ENCODE measurements around the gene P2RX1. TPM values are rescaled to one million over a fixed set of nuclear protein-coding genes. Genes with fewer than 3 reads are reported as not detected.

The P2RX1 gene
- total and polyA plus RNA-seq, 2 experiments from 2014 or later = 0.31 to 2.2 TPM

GRCh38 chr17:3950584-3950983 lies 34.3 kb upstream of the P2RX1 start:
- no peaks in the 10 kb centered on the region for H3K9me3 Mint-ChIP-seq
- TF ChIP-seq EZH2phosphoT487 (IDR thresholded peaks at IDR 0.05; ENCODE audit: unreplicated experiment) (no peak), JUNB (IDR thresholded peaks at IDR 0.05; ENCODE audit: unreplicated experiment) (no peak), STAT1 (IDR thresholded peaks at IDR 0.05; ENCODE audit: unreplicated experiment) (no peak), POLR2AphosphoS5 (IDR thresholded peaks at IDR 0.05; ENCODE audit: low read depth) (no peak), ZNF331 (CRISPR knock-in tag; IDR thresholded peaks at IDR 0.05; ENCODE audit: low read depth) (no peak), CREB1 (CRISPR knock-in tag; IDR thresholded peaks at IDR 0.05; ENCODE audit: low read depth) (no peak), NANOG (IDR thresholded peaks at IDR 0.05; ENCODE audit: borderline replicate concordance) (no peak), EZH2 (IDR thresholded peaks at IDR 0.05; ENCODE audit: low read depth, unreplicated experiment) (no peak), ZNF114 (CRISPR knock-in tag; IDR thresholded peaks at IDR 0.05) (no peak), REST (IDR thresholded peaks at IDR 0.05; ENCODE audit: unreplicated experiment) (no peak)
- TF ChIP-seq, protein P1, sequence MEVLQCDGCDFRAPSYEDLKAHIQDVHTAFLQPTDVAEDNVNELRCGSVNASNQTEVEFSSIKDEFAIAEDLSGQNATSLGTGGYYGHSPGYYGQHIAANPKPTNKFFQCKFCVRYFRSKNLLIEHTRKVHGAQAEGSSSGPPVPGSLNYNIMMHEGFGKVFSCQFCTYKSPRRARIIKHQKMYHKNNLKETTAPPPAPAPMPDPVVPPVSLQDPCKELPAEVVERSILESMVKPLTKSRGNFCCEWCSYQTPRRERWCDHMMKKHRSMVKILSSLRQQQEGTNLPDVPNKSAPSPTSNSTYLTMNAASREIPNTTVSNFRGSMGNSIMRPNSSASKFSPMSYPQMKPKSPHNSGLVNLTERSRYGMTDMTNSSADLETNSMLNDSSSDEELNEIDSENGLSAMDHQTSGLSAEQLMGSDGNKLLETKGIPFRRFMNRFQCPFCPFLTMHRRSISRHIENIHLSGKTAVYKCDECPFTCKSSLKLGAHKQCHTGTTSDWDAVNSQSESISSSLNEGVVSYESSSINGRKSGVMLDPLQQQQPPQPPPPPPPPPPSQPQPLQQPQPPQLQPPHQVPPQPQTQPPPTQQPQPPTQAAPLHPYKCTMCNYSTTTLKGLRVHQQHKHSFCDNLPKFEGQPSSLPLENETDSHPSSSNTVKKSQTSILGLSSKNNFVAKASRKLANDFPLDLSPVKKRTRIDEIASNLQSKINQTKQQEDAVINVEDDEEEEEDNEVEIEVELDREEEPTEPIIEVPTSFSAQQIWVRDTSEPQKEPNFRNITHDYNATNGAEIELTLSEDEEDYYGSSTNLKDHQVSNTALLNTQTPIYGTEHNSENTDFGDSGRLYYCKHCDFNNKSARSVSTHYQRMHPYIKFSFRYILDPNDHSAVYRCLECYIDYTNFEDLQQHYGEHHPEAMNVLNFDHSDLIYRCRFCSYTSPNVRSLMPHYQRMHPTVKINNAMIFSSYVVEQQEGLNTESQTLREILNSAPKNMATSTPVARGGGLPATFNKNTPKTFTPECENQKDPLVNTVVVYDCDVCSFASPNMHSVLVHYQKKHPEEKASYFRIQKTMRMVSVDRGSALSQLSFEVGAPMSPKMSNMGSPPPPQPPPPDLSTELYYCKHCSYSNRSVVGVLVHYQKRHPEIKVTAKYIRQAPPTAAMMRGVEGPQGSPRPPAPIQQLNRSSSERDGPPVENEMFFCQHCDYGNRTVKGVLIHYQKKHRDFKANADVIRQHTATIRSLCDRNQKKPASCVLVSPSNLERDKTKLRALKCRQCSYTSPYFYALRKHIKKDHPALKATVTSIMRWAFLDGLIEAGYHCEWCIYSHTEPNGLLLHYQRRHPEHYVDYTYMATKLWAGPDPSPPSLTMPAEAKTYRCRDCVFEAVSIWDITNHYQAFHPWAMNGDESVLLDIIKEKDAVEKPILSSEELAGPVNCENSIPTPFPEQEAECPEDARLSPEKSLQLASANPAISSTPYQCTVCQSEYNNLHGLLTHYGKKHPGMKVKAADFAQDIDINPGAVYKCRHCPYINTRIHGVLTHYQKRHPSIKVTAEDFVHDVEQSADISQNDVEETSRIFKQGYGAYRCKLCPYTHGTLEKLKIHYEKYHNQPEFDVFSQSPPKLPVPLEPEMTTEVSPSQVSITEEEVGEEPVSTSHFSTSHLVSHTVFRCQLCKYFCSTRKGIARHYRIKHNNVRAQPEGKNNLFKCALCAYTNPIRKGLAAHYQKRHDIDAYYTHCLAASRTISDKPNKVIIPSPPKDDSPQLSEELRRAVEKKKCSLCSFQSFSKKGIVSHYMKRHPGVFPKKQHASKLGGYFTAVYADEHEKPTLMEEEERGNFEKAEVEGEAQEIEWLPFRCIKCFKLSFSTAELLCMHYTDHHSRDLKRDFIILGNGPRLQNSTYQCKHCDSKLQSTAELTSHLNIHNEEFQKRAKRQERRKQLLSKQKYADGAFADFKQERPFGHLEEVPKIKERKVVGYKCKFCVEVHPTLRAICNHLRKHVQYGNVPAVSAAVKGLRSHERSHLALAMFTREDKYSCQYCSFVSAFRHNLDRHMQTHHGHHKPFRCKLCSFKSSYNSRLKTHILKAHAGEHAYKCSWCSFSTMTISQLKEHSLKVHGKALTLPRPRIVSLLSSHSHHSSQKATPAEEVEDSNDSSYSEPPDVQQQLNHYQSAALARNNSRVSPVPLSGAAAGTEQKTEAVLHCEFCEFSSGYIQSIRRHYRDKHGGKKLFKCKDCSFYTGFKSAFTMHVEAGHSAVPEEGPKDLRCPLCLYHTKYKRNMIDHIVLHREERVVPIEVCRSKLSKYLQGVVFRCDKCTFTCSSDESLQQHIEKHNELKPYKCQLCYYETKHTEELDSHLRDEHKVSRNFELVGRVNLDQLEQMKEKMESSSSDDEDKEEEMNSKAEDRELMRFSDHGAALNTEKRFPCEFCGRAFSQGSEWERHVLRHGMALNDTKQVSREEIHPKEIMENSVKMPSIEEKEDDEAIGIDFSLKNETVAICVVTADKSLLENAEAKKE (CRISPR knock-in tag; IDR thresholded peaks at IDR 0.05) = no peak
- TF ChIP-seq, protein P2, sequence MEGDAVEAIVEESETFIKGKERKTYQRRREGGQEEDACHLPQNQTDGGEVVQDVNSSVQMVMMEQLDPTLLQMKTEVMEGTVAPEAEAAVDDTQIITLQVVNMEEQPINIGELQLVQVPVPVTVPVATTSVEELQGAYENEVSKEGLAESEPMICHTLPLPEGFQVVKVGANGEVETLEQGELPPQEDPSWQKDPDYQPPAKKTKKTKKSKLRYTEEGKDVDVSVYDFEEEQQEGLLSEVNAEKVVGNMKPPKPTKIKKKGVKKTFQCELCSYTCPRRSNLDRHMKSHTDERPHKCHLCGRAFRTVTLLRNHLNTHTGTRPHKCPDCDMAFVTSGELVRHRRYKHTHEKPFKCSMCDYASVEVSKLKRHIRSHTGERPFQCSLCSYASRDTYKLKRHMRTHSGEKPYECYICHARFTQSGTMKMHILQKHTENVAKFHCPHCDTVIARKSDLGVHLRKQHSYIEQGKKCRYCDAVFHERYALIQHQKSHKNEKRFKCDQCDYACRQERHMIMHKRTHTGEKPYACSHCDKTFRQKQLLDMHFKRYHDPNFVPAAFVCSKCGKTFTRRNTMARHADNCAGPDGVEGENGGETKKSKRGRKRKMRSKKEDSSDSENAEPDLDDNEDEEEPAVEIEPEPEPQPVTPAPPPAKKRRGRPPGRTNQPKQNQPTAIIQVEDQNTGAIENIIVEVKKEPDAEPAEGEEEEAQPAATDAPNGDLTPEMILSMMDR (conservative IDR thresholded peaks at IDR 0.05; ENCODE audit: low read depth in 2 of 2) = no peak
- TF ChIP-seq, protein P3, sequence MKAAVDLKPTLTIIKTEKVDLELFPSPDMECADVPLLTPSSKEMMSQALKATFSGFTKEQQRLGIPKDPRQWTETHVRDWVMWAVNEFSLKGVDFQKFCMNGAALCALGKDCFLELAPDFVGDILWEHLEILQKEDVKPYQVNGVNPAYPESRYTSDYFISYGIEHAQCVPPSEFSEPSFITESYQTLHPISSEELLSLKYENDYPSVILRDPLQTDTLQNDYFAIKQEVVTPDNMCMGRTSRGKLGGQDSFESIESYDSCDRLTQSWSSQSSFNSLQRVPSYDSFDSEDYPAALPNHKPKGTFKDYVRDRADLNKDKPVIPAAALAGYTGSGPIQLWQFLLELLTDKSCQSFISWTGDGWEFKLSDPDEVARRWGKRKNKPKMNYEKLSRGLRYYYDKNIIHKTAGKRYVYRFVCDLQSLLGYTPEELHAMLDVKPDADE (IDR thresholded peaks at IDR 0.05) = no peak
- DNase-seq (ENCODE audit: low spot score) (no peak), ATAC-seq (no peak)
- peaks cover 5% of the 10 kb centered on the region for H3K4me1 ChIP-seq (ENCODE audit: insufficient read depth)
- no peaks in the 10 kb centered on the region for H3K9me2 ChIP-seq (ENCODE audit: insufficient read depth)
- H3K4me3 Mint-ChIP-seq = no peak overlapping the region
- H3K79me2 ChIP-seq (replicated peaks; ENCODE audit: insufficient read depth) = no peaks in the 10 kb centered on the region
- no peak overlapping the region for H3K4me2 ChIP-seq
- no peak overlapping the region for H3K27ac ChIP-seq (ENCODE audit: low read depth)
- no peak overlapping the region for H2AFZ ChIP-seq
- H3F3A ChIP-seq (replicated peaks; ENCODE audit: low read depth) = 0 out of 2 replicates have a peak, but pooled peaks cover 2% of the 10 kb centered on the region
- no peak overlapping the region for H3K27ac Mint-ChIP-seq
- no peaks in the 10 kb centered on the region for H3K36me3 ChIP-seq (ENCODE audit: insufficient read depth)
- no peaks in the 10 kb centered on the region for H3K27me3 ChIP-seq (ENCODE audit: insufficient read depth)
- peaks cover 11% of the 10 kb centered on the region; the same call in 2 of the 3 replicates for H3K4me1 Mint-ChIP-seq
- H3K27me3 Mint-ChIP-seq (ENCODE audit: insufficient read depth, low read depth, poor library complexity) = peaks cover 9% of the 10 kb centered on the region
- H3K4me3 ChIP-seq = no peak overlapping the region
- H3K36me3 Mint-ChIP-seq (ENCODE audit: low read depth) = no peaks in the 10 kb centered on the region; the same call in 2 of the 3 replicates
- H4K20me1 ChIP-seq (replicated peaks; ENCODE audit: insufficient read depth) = no peaks in the 10 kb centered on the region
